Cardiac septum (tissue), 1 donor: ENCODE measurements around the gene ZCCHC2. TPM values are rescaled to one million over a fixed set of nuclear protein-coding genes. Genes with fewer than 3 reads are reported as not detected.

Experiments used
- DNase-seq: peaks from one replicate; pipeline ENCODE4 v3.0.0-alpha.2; 2020; ENCODE audit warnings: low spot score
- intact Hi-C: fragments of 100-400 bp; cut with DNase I; formaldehyde crosslinking; loops from one replicate; pipeline ENCODE4 v1.14.0; 2022
- total RNA-seq: library from RNA; stranded (reverse); fragmentation: NEBNext Ultra II Directional; extraction: Animal tissue kit (Norgen Biotek cat#: 25700); gene quantifications from one replicate; pipeline ENCODE4 v1.2.1, GENCODE V29; 2021
- donor health status: DM: no; HTN: no; CAD: no.

ZCCHC2 gene
- total RNA-seq, 1 donor from 2014 or later, result 19.1 TPM

GRCh38 chr18:62569081-62569655 is 46.3 kb downstream of the ZCCHC2 start:
- intact Hi-C loops, result loop anchor here (5.0 kb wide), 1 partner anchor 142 kb away; no protein-coding TSS in a partner anchor
- DNase-seq, result no peak

GRCh38 chr18:62571037-62571436 is 48.2 kb downstream of the ZCCHC2 start:
- intact Hi-C loops, result no loop called here
- DNase-seq, result no peak

- DNase-seq, result no peak
- intact Hi-C loops, result no loop called here
These were observed 48.8 kb downstream of the ZCCHC2 start for GRCh38 chr18:62571648-62572047.

- intact Hi-C loops, result no loop called here
- DNase-seq, result no peak
These were observed 49.6 kb downstream of the ZCCHC2 start for GRCh38 chr18:62572456-62572855.

- DNase-seq, result no peak
- intact Hi-C loops, result no loop called here
These were observed 52.0 kb downstream of the ZCCHC2 start for GRCh38 chr18:62574776-62575175.

- intact Hi-C loops, result no loop called here
- DNase-seq, result no peak
These were observed 53.4 kb downstream of the ZCCHC2 start for GRCh38 chr18:62576271-62576670.

- intact Hi-C loops, result no loop called here
- DNase-seq, result no peak
These were observed 54.2 kb downstream of the ZCCHC2 start for GRCh38 chr18:62576845-62577512.

GRCh38 chr18:62577765-62578164 is 54.9 kb downstream of the ZCCHC2 start:
- DNase-seq, result no peak
- intact Hi-C loops, result no loop called here

- intact Hi-C loops, result no loop called here
- no peak for DNase-seq
These were observed 56.2 kb downstream of the ZCCHC2 start for GRCh38 chr18:62578980-62579511.

- intact Hi-C loops, result loop anchor here (10.0 kb wide), 1 partner anchor 399 kb away; the partner anchor contains the start of genes PIGN and RELCH
These were observed 60.6 kb downstream of the ZCCHC2 start for GRCh38 chr18:62583376-62583775.

GRCh38 chr18:62584241-62585120 is 61.7 kb downstream of the ZCCHC2 start:
- peak; percentile 90 for DNase-seq
- intact Hi-C loops, result loop anchor here (1.0 to 10.0 kb wide), 4 partner anchors 128 to 400 kb away; partner anchors contain the start of genes PIGN and RELCH

More at GRCh38 chr18:62583376-62583775, 60.6 kb downstream of the ZCCHC2 start:
- DNase-seq, result no peak

GRCh38 chr18:62585274-62586150 is 62.7 kb downstream of the ZCCHC2 start:
- no peak for DNase-seq
- intact Hi-C loops, result loop anchor here (2.0 to 10.0 kb wide), 3 partner anchors 127 to 401 kb away; partner anchors contain the start of genes PIGN and RELCH

- peak; percentile 83 for DNase-seq
- intact Hi-C loops, result loop anchor here (5.0 to 10.0 kb wide), 2 partner anchors 126 to 401 kb away; partner anchors contain the start of genes PIGN and RELCH
These were observed 63.4 kb downstream of the ZCCHC2 start for GRCh38 chr18:62586151-62586774.

GRCh38 chr18:62586781-62587487 is 64.1 kb downstream of the ZCCHC2 start:
- intact Hi-C loops, result loop anchor here (5.0 to 10.0 kb wide), 2 partner anchors 125 to 402 kb away; partner anchors contain the start of genes PIGN and RELCH
- DNase-seq, result no peak

GRCh38 chr18:62587689-62588088 is 64.9 kb downstream of the ZCCHC2 start:
- intact Hi-C loops, result loop anchor here (5.0 to 10.0 kb wide), 2 partner anchors 125 to 403 kb away; partner anchors contain the start of genes PIGN and RELCH
- DNase-seq, result no peak

- intact Hi-C loops, result loop anchor here (5.0 to 10.0 kb wide), 2 partner anchors 124 to 403 kb away; partner anchors contain the start of genes PIGN and RELCH
- no peak for DNase-seq
These were observed 65.4 kb downstream of the ZCCHC2 start for GRCh38 chr18:62588217-62588616.

GRCh38 chr18:62590799-62591590 is 68.2 kb downstream of the ZCCHC2 start:
- intact Hi-C loops, result no loop called here
- DNase-seq, result no peak
